Right cardiac atrium (tissue), 5 donors: ENCODE data around the gene DDX28. TPM values are rescaled to one million over a fixed set of nuclear protein-coding genes. Genes with fewer than 3 reads are reported as not detected.

ENCODE experiments used
- polyA plus RNA-seq: library from polyadenylated mRNA; stranded (reverse); fragments of 200-250 nt; gene quantifications from one replicate; pipeline ENCODE4 v1.2.3, GENCODE V29; 2013
- total RNA-seq, 4 donors: library from RNA; stranded (reverse); fragmentation: NEBNext Ultra II Directional; extraction: Animal tissue kit (Norgen Biotek cat#: 25700); gene quantifications; one replicate each; pipeline ENCODE4 v1.2.1, GENCODE V29; 2021
- donor health status: healthy with polysubstance abuse.
- donor health status: DM: no; HTN: yes; CAD: no.
- donor health status: DM: no; HTN: no; CAD: no.
- donor health status: DM: no; HTN: yes; CAD: no; lungs with severe emphysema.
- donor health status: DM: yes; HTN: yes; CAD: no.

The DDX28 gene
- total and polyA plus RNA-seq, 5 donors: 6.7 to 8.4 (median 7.7) TPM

Other genes with a start within 250 kb of the DDX28 start
- 10 to 100 TPM; 11.1 to 16.3 (median 12.4) TPM for gene RANBP10, start 216.7 kb downstream of the DDX28 start, total RNA-seq
- 6.9 TPM for gene RANBP10, start 216.7 kb downstream of the DDX28 start, polyA plus RNA-seq
- gene TSNAXIP1, start 216.3 kb downstream of the DDX28 start, total RNA-seq: under 1 TPM; 0.56 to 0.94 (median 0.79) TPM
- gene TSNAXIP1, start 216.3 kb downstream of the DDX28 start, polyA plus RNA-seq: 1.1 TPM
- gene THAP11, start 180.9 kb downstream of the DDX28 start, total RNA-seq: 10 to 100 TPM; 27.5 to 34.0 (median 32.0) TPM
- 20.8 TPM for gene THAP11, start 180.9 kb downstream of the DDX28 start, polyA plus RNA-seq
- 10 to 100 TPM; 66.6 to 80.7 (median 68.2) TPM for gene NUTF2, start 176.3 kb downstream of the DDX28 start, total RNA-seq
- 125 TPM for gene NUTF2, start 176.3 kb downstream of the DDX28 start, polyA plus RNA-seq
- 10 to 100 TPM; 24.3 to 29.0 (median 27.4) TPM for gene CENPT, start 175.5 kb downstream of the DDX28 start, total RNA-seq
- gene CENPT, start 175.5 kb downstream of the DDX28 start, polyA plus RNA-seq: 26.7 TPM
- gene EDC4, start 150.2 kb downstream of the DDX28 start, total RNA-seq: 10 to 100 TPM; 29.7 to 35.6 (median 31.9) TPM
- 21.7 TPM for gene EDC4, start 150.2 kb downstream of the DDX28 start, polyA plus RNA-seq
- gene NRN1L, start 138.3 kb downstream of the DDX28 start, total RNA-seq: under 1 TPM in 1 of 4 donors, not detected in 3; 0.53 TPM
- 0.41 TPM for gene NRN1L, start 138.3 kb downstream of the DDX28 start, polyA plus RNA-seq
- gene PSKH1, start 130.0 kb downstream of the DDX28 start, total RNA-seq: 10 to 100 TPM; 23.8 to 31.1 (median 27.0) TPM
- gene PSKH1, start 130.0 kb downstream of the DDX28 start, polyA plus RNA-seq: 26.8 TPM
- under 1 TPM in 3 of 4 donors, not detected in 1; 0.37 to 0.94 (median 0.42) TPM for gene CTRL, start 91.4 kb downstream of the DDX28 start, total RNA-seq
- gene CTRL, start 91.4 kb downstream of the DDX28 start, polyA plus RNA-seq: 0.66 TPM
- 10 to 100 TPM; 49.1 to 64.0 (median 58.5) TPM for gene PSMB10, start 86.4 kb downstream of the DDX28 start, total RNA-seq
- 92.8 TPM for gene PSMB10, start 86.4 kb downstream of the DDX28 start, polyA plus RNA-seq
- 10 to 100 TPM; 15.0 to 27.0 (median 16.1) TPM for gene LCAT, start 79.1 kb downstream of the DDX28 start, total RNA-seq
- 17.4 TPM for gene LCAT, start 79.1 kb downstream of the DDX28 start, polyA plus RNA-seq
- gene SLC12A4, start 54.6 kb downstream of the DDX28 start, total RNA-seq: 100 to 1,000 TPM in 1 of 4 donors, 10 to 100 TPM in 3; 64.6 to 114 (median 66.8) TPM
- gene SLC12A4, start 54.6 kb downstream of the DDX28 start, polyA plus RNA-seq: 49.3 TPM
- gene DPEP3, start 42.7 kb downstream of the DDX28 start, total RNA-seq: not detected
- gene DPEP3, start 42.7 kb downstream of the DDX28 start, polyA plus RNA-seq: not detected
- gene DPEP2, start 23.7 kb downstream of the DDX28 start, total RNA-seq: 1 to 10 TPM; 1.2 to 2.7 (median 1.8) TPM
- gene DPEP2, start 23.7 kb downstream of the DDX28 start, polyA plus RNA-seq: 1.5 TPM
- not detected for gene DPEP2NB, start 7.3 kb downstream of the DDX28 start, total RNA-seq
- gene DPEP2NB, start 7.3 kb downstream of the DDX28 start, polyA plus RNA-seq: not detected
- gene DUS2, start 52 bp upstream of the DDX28 start, total RNA-seq: 1 to 10 TPM; 5.1 to 9.5 (median 6.8) TPM
- 4.3 TPM for gene DUS2, start 52 bp upstream of the DDX28 start, polyA plus RNA-seq
- gene NFATC3, start 62.1 kb upstream of the DDX28 start, total RNA-seq: 10 to 100 TPM; 28.7 to 34.7 (median 33.6) TPM
- 8.1 TPM for gene NFATC3, start 62.1 kb upstream of the DDX28 start, polyA plus RNA-seq
- under 1 TPM; 0.14 to 0.59 (median 0.36) TPM for gene ESRP2, start 212.9 kb upstream of the DDX28 start, total RNA-seq
- gene ESRP2, start 212.9 kb upstream of the DDX28 start, polyA plus RNA-seq: 0.16 TPM
- gene PLA2G15, start 222.1 kb upstream of the DDX28 start, total RNA-seq: 10 to 100 TPM; 20.2 to 30.8 (median 28.7) TPM
- gene PLA2G15, start 222.1 kb upstream of the DDX28 start, polyA plus RNA-seq: 18.2 TPM
- gene SLC7A6, start 241.3 kb upstream of the DDX28 start, total RNA-seq: 10 to 100 TPM; 39.0 to 60.7 (median 51.3) TPM
- gene SLC7A6, start 241.3 kb upstream of the DDX28 start, polyA plus RNA-seq: 25.0 TPM